IPS DF 4.7 (cell line): ENCODE results near the gene HPRT1.

Source experiments
- DNase-seq: peaks from one replicate; pipeline ENCODE4 v3.0.0-alpha.2; 2013; ENCODE audit warnings: low spot score; ENCODE audit errors: extremely low read depth

The HPRT1 gene

DNA sequence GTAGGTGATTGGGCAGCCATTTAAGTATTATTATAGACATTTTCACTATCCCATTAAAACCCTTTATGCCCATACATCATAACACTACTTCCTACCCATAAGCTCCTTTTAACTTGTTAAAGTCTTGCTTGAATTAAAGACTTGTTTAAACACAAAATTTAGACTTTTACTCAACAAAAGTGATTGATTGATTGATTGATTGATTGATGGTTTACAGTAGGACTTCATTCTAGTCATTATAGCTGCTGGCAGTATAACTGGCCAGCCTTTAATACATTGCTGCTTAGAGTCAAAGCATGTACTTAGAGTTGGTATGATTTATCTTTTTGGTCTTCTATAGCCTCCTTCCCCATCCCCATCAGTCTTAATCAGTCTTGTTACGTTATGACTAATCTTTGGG is 16.3 kb downstream of the HPRT1 start:
- no peak for DNase-seq

DNA sequence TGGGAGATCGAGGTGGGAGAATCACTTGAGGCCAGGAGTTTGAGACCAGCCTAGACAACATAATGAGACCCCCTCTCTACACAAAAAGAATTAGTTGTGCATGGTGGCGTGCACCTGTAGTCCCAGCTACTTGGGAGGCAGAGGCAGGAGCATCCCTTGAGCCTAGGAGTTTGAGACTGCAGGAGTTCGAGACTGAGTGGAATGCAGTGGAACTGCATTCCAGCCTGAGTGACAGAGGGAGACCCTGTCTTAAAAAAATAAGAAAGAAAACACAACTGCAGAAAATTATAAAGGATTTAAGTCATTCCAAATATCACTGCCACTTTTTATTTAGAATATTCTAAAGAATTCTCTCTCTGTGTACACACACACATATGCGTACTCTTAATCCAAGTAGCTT is 18.4 kb downstream of the HPRT1 start:
- no peak for DNase-seq

DNA sequence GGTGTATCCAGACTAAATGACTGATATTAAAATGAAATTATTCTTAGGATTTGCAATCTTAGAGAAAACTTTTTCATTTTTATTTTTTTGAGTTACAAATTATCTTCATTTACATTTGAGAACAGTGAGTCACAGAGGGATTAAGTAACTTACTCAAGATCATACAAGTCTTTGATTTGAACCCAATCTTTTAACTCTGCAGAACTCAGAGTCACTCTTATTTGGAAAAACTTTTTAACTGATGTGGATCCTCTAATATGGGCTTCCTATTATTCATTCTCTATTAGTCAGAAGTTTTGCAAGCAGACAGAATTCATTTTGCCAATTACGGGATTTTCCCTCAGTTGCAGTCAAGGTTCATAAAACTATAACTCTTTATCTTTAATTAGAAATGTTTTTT is 20.1 kb downstream of the HPRT1 start:
- DNase-seq, result no peak

DNA sequence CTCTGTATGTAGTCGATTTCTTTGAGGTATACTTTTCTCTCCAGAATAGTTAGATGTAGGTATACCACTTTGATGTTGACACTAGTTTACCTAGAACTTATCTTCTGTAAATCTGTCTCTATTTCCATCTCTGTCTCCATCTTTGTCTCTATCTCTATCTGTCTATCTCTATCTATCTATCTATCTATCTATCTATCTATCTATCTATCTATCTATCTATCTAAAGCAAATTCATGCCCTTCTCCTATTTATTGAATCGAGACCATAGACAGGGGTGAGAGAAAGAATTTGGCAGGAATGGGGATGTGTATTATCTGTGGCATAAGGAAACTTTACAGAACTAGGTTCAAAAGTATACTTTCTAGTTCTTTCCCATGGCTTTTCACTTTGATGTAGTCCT is 21.4 kb downstream of the HPRT1 start:
- DNase-seq, result no peak

DNA sequence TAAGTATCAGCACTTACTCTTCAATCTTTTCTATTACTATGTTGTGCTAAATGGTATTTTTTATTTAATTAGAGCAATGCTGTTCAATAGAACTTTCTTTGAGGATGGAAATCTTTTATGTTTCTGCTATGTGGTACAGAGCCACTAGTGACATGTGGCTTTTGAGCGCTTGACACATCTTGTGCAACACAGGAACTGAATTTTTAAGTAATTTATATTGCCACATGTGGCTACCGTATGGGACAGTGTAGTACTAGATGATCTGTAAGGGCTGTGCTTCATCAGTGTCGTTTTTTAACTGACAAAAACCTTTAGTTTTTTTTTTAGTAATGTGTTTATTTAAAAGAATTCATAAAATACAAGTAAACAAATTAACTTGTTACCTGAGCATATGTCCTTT is 22.4 kb downstream of the HPRT1 start:
- no peak for DNase-seq

DNA sequence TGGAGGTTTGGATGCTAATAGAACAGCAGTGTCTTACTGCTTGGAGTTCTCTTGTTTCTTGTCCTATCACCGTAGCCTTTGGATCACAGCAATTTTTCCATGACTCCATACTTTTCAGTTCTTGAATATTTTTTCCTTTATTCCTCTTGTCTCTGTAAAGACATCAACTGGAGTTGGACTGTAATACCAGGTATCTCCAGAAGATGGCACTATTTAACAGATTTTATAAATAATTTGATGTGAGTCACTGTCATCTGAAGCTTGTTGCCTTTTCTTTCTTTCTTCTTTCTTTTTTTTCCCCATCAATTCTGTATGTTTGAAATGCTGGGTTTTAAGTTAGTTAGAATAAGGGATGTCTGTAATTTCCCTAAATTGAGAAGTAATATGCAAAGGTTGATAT is 24.1 kb downstream of the HPRT1 start:
- no peak for DNase-seq

DNA sequence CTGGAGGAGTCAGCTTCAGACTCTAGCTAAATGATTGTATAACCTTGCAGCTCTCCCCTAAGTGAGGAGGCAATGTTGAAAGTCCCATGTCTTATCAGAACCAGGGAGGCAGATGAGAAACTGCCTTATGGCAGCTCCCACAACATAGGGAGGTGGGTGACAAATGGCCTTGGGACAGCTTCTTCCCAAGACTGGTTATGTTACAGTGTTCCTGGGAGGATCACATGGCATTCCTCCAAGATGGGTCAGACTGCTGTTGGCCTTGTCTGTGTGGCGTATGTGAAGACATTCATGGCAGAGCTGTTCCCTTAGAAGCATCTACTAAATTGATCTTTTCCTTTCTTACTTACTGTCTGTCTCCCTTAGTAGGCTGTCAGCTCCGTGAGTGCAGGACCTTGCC is 42.0 kb downstream of the HPRT1 start:
- no peak for DNase-seq

DNA sequence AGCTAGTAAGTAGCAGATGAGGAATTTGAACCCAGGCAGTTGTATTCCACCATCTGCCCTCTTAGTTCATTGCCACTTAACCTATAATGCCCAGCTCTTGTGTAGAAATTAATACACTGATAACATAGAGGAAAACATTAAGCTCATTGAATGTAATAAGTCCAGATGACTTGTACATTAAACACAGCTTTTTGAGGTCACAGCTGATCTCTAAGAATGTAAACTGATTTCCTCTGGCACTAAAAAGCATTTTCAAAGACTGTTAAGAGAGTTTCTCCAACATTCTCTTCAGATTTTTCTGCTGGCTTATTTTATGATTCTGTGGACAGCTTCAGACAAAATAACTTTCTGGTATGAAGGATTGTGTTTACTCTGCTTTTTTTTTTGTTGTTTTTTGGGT is 42.7 kb downstream of the HPRT1 start:
- DNase-seq, result no peak

DNA sequence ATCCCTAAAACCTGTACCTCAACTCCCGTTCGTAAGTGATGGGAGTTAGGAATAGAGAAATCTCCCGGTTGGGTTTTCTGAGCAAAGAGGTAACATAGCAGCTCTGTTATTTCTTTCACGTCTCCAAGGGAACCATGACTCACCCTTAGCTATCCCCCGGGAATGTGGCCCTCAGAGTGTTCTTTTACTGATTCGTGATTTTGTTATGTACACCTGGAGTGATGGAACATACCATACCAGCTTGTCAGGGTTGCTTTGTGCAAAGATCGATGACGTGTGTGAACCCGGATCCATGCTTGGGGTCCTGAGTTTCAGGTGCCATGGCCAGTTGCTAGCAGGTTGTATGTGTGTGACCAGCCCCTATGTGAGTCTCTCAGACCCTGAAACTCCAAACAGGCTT is 52.6 kb downstream of the HPRT1 start:
- no peak for DNase-seq

DNA sequence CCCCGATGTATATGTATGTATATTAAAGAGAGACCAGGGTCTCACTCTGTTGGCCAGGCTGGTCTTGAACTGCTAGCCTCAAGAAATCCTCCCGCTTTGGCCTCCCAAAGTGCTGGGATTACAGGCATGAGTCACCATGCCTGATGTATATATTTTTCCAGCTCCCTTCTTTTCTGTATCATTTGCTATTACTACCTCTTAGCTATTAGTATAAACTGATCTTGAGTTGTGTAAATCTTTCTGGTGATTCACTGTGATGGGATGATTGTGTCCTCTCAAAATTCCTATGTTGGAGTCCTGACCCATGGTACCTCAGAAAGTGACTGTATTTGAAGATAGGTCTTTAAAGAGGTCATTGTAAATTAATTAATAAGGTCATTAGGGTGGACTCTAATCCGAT is 53.1 kb downstream of the HPRT1 start:
- no peak for DNase-seq

DNA sequence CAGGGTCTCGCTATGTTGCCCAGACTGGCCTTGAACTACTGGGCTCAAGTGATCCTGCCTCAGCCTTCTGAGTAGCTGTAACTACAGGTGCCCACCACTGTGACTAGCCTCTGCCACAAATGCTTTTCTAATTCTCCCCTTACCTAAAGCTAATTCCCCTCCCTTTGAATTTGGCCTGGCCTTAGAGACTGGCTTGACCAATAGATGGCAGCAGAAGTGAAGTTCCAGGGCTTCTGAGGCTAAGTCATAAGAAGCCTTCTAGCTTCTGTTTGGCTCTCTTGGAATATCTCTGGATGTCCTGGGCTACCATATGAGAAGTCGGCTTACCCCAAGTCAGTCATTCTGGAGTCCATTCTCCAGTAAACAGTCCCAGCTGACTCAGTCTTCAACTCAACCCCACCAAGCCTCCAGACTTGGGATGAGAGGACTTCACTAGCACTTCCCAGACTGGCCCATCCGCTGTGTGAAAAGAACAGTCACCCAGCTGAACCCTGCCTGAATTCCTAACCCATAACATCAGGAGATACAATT is 61.0 kb downstream of the HPRT1 start:
- no peak for DNase-seq

DNA sequence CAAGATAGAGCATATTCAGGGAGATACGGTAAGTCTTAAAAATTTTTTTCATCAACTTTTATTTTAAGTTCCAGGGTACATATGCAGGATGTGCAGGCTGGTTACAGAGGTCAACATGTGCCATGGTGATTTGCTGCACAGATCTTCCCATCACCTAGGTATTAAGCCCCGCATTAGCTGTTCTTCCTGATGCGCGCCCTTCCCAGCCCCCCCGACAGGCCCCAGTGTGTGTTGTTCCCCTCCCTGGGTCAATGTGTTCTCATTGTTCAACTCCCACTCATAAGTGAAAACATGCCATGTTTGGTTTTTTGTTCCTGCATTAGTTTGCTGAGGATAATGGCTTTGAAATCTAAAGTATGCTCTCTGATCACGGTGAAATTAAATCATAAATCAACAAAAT is 64.2 kb downstream of the HPRT1 start:
- no peak for DNase-seq

DNA sequence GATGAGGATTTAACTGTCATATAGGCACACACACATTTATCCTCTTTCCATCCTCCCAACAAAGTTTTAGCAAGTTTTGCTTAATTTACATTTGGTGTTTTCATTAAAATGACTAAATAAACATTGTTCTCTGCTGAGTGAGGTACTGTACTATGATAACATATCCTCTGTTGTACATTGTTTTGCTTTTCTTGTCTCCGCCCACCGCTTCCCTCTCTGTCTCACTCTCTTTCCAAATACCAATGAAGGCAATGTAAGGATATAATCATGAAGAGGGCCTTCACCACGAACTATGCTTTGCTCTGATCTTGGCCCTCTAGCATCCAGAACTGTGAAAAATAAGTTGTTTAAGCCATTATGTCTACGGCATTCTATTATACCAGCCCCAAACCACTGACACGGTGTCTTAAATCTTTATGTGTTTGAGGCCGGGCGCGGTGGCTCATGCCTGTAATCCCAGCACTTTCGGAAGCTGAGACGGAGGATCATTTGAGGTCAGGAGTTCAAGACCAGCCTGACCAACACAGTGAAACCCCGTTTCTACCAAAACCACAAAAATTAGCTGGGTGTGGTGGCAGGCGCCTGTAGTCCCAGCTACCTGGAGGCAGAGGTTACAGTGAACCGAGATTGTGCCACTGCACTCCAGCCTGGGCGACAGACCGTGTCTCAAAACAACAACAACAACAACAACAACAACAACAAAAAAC is 65.3 kb downstream of the HPRT1 start:
- no peak for DNase-seq

DNA sequence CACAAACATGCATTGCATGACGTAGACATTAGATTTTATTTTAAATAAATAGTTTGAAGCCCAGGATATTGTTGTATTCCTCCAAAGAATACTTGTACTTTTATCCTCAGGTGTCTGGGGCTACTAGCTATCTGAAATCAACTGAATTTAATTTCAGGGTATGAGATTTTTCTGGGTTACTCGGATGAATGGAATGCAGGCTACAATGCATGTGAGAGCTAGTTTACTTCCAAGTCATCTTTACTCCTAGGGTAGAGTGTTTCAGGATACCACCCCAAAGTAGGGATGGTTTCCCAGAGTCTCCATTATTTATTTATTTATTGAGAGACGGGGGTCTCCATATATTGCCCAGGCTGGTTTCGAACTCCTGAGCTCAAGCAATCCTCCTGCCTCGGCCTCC is 66.4 kb downstream of the HPRT1 start:
- no peak for DNase-seq

DNA sequence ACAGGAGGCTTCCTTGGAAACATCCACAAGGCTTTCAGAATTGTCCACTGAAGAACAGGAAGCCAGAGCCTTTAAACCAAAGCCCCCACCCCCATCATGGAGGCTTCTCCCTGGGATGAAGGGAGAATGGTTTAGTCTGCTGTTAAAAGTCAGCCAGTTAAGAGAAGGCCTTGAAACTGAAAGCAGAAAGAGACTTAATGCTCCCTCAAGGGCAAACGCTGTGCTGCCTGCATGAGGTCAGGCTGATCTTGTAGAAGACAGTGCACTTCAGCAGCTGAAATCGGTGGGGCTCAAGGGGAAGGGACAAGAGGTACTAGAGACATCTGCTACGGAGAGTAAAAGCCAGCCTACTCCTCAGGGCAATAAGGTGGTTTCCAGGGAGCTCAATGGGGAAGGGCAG is 69.0 kb downstream of the HPRT1 start:
- DNase-seq, result no peak

DNA sequence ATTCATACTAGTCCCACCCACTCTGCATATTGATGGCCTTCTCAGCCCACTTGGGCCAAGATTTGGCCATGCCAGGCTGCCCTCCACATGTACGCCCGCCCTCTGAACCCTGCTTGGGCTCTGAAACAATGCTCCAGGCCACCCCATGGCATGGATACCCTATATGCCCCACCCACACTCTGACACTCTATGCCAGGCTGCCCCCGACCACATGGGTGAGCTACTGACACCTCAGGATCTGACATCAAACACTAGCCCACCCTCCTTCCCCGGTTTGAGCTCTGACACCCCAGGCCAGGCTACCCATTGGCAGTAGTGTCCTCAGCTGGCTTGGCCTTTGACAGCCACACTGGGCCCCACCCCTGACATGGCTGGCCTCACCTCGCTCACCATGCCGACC is 69.5 kb downstream of the HPRT1 start:
- no peak for DNase-seq

DNA sequence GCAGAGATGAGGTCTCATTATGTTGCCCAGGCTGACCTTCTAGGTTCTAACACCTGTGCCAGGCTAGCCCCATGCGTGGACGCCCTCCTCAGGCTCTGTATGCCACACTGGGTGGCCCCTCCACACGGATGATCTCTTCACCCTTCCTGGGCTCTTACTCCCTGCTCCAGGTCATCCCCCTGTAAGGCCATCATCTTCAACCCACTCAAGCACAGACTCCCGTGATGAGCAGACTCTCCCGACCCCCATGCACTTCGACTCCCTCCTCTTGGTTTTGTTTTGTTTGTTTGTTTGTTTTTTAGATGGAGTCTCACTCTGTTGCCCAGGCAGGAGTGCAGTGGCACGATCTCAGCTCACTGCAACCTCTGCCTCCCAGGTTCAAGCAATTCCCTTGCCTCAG is 70.9 kb downstream of the HPRT1 start:
- no peak for DNase-seq

DNA sequence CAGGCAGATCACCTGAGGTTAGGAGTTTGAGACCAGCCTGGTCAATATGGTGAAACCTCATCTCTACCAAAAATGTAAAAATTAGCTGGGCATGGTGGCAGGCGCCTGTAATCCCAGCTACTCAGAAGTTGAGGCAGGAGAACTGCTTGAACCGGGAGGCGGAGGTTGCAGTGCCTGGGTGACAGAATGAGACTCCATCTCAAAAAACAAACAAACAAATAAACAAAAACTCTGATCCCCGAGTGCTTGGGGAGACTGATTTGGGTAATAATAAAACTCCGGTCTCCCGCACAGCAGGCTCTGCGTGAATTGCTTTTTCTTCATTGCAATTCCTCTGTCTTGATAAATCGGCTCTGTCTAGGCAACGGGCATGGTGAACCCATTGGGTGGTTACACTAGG is 73.4 kb downstream of the HPRT1 start:
- DNase-seq, result no peak

DNA sequence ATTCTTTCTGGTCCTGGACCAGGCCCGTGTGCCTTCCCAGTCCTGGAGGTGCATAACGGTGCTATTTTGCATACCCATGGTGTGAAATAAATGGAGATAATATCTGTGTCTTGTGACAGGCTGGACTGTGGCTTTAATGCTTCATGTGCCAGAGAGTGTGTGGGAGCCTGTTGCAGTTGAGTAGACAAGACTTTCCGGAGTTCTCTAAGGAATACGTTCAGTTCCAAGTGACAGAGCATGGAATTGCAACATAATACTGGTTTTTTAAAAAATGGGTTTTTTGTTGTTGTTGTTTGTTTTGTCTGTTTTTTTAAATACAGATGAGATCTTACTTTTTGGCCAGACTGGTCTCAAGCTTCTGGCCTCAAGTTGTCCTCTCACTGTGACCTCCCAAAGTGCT is 74.0 kb downstream of the HPRT1 start:
- no peak for DNase-seq

DNA sequence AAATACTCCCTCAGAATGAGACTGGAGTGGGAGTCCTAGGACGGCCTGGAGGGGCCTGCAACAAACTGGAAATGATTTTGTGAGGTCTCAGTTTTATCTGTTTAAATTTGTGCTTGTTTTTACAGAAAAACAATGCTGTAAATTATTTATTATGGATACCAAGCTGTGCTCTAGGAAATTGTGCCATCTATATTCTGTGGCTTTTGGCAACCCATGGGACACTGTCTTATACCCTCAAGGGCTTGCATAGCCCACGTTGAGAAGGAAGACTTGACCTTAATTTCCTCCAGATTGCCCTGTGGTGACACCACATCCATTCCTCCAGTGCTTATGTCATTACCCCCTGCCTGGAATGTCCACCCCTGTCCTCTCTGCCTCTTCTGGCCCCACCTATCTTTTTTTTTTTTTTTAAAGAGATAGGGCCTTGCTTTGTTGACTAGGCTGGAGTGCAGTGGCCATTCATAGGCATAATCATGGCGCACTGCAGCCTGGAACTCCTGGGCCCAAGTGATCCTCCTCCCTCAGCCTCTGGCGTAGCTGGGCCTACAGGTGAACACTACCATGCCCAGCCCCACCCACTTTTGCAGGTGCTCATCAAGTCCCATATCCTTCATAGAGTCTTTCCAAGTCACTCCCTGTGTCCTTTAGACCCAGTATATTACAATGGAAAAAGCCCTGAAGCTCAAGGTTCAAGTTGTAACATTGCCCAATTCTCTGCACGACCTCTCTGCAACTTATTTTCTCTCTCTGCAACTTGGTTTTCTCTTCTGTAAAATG is 77.4 kb downstream of the HPRT1 start:
- no peak for DNase-seq

DNA sequence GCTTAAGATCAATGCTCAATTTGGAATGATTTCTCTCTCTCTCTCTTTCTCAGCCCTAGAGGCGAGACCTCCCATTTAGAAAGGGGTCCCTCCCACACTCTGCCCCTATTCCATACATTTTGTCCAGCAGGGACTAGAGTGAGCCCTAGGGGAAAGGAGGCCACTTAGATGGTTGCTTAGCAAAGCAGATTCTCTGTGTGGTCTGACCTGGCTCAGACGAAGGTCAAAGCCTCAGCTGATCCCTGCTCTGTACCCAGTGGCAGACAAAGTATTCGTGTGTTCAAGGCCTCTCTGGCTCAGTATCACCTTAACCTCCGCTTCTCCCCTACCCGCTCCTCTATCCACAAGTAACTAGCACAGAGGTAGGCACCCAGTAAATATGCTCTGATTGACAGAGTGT is 78.4 kb downstream of the HPRT1 start:
- DNase-seq, result no peak

DNA sequence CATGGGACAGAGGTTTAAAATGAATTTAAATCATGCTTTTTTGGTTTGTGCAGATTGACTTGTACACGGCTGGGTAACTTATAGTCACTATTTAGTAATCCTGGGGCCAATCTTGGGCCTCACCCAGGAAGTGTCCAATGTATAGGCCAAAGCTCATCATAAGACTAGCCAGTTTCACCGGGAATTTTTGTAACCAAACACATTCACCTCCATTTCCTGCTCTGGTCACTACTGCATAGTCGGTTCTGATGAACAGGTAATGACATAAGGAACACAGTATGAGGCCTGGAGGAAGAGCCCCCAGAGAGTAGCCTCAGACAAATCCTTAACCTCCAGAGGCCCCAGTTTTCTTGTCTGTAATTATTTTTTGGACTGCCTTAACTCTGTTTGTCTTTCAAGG is 81.9 kb downstream of the HPRT1 start:
- no peak for DNase-seq

DNA sequence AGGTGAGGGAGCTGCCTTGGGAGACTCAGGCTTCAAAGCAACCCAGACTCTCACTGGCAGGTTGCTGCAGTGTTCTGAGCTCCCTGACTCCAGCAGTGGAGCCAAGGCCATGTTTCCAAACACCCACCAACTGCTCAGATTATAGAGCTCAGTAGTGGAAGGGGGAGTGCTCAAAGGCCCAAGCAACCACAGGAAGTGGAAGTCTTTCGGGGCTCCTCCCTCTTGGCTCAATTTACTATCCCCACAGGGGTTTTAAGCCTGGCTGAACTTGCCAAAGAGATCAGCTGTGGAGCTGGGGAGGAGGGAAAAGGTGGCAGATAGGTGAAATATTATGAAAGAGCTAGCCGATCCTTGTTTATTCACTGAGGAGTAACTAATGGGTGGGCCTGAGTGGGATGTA is 82.5 kb downstream of the HPRT1 start:
- no peak for DNase-seq
